HFF-Myc (cell line): ENCODE results near the gene UBE2E1.

ENCODE experiments used
- DNase-seq: peaks from one replicate; pipeline ENCODE4 v3.0.0-alpha.2; 2011; ENCODE audit warnings: low read depth; ENCODE audit errors: extremely low read depth
- H3K4me3 ChIP-seq: replicated peaks from 2 replicates; pipeline ENCODE4 v1.5.1; 2011; ENCODE audit warnings: low read depth, mild to moderate bottlenecking, control low read depth, low read length
- CTCF ChIP-seq: IDR thresholded peaks from 2 replicates; pipeline ENCODE4 v1.5.1; 2012; ENCODE audit warnings: mild to moderate bottlenecking, low read depth, low read length, control low read depth; ENCODE audit errors: missing control alignments

UBE2E1 gene

GRCh38 chr3:23832523-23832922 lies 26.8 kb downstream of the UBE2E1 start:
- no peak overlapping the region for H3K4me3 ChIP-seq
- TF ChIP-seq CTCF: no peak
- no peak for DNase-seq

GRCh38 chr3:23834082-23834870 lies 28.5 kb downstream of the UBE2E1 start:
- TF ChIP-seq CTCF: no peak
- H3K4me3 ChIP-seq: no peak overlapping the region
- DNase-seq: no peak

GRCh38 chr3:23835087-23835486 lies 29.3 kb downstream of the UBE2E1 start:
- TF ChIP-seq CTCF: no peak
- no peak for DNase-seq
- H3K4me3 ChIP-seq: no peak overlapping the region

- TF ChIP-seq CTCF: no peak
- DNase-seq: no peak
- H3K4me3 ChIP-seq: no peak overlapping the region
Measured at GRCh38 chr3:23835802-23836201, 30.0 kb downstream of the UBE2E1 start.

- no peak overlapping the region for H3K4me3 ChIP-seq
- TF ChIP-seq CTCF: no peak
- no peak for DNase-seq
Measured at GRCh38 chr3:23836536-23837230, 30.9 kb downstream of the UBE2E1 start.

GRCh38 chr3:23837286-23837685 lies 31.5 kb downstream of the UBE2E1 start:
- DNase-seq: no peak
- TF ChIP-seq CTCF: no peak

More at GRCh38 chr3:23837286-23837685, 31.5 kb downstream of the UBE2E1 start:
- H3K4me3 ChIP-seq: no peak overlapping the region
